T47D (cell line): ENCODE measurements around the gene GRIN2B.

ENCODE experiments used
- DNase-seq, 2 experiments: peaks; one replicate each; pipeline versions ENCODE4 v3.0.0 to v3.0.0-alpha.2; 2011 to 2012; ENCODE audit warnings: low read depth in 1 of 2, low spot score in 1 of 2
- JUND ChIP-seq: IDR thresholded peaks from 2 replicates; pipeline ENCODE4 v1.6.1; 2012; ENCODE audit warnings: low read depth
- in situ Hi-C: cut with HindIII; loops from 2 replicates; pipeline ENCODE4 v1.10.0; 2016; ENCODE audit warnings: low sequenced_read_pairs, low pct_unique_long_range_greater_than_20kb

GRIN2B gene

GRCh38 chr12:13947276-13947946, 34.0 kb downstream of the GRIN2B start:
- no peak for TF ChIP-seq JUND
- in situ Hi-C loops, result no loop called here
- no peak for DNase-seq

GRCh38 chr12:13945641-13946040, 35.8 kb downstream of the GRIN2B start:
- no peak for DNase-seq
- TF ChIP-seq JUND, result no peak
- in situ Hi-C loops, result no loop called here

DNA sequence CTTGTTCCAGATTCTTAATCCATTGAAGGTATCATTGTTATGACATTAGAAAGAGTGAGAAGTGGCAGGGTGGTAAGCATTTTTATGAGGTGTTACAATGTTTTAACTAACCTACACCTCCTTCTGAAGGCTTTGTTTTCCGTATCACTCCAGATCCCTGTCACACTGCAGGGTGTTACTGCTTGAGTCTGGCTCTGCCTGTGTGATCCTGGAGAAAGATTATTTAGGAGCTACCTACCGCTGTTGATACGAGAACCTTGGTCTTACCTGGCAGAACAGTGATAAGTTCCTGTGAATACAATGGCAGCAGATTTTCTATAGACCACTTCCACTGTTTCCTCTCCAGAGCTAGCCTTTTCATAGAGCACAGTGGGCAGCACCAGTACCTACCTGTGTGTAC, 36.2 kb downstream of the GRIN2B start:
- TF ChIP-seq JUND, result no peak
- no peak for DNase-seq

GRCh38 chr12:13942826-13943225, 38.6 kb downstream of the GRIN2B start:
- no peak for TF ChIP-seq JUND
- in situ Hi-C loops, result no loop called here
- no peak for DNase-seq

More for the DNA sequence above, 36.2 kb downstream of the GRIN2B start:
- in situ Hi-C loops, result no loop called here

- TF ChIP-seq JUND, result no peak
- peak; percentile 1 to 47 for DNase-seq
- in situ Hi-C loops, result no loop called here
Observed at GRCh38 chr12:13941258-13942249, 39.8 kb downstream of the GRIN2B start.

GRCh38 chr12:13940335-13940865, 41.0 kb downstream of the GRIN2B start:
- TF ChIP-seq JUND, result no peak
- in situ Hi-C loops, result no loop called here
- DNase-seq, result no peak

DNA sequence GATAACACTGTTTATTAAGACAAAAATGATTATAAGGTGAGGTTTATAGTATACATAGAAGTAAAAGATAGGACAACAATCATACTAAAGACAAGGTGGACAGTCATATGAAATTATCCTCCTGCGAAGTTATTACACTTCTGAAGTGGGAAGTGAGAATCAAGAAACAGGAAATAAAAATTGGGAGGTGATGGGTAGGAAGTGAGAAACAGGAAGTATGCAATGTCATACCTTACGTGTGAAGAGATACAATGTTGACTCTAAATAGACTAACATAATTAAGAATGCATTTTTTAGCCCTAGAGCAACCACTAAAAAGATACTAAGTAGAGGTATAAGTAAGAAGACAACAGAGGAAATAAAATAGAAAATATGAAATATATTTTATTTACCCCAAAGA, 43.7 kb downstream of the GRIN2B start:
- TF ChIP-seq JUND, result no peak
- no peak for DNase-seq
- in situ Hi-C loops, result no loop called here

GRCh38 chr12:13935169-13935568, 46.2 kb downstream of the GRIN2B start:
- in situ Hi-C loops, result no loop called here
- no peak for TF ChIP-seq JUND
- no peak for DNase-seq
